GM12891 (cell line): ENCODE measurements around the gene PLA1A.

Experiments used
- PAX5 ChIP-seq: IDR thresholded peaks from 2 replicates; pipeline ENCODE4 v1.6.1; 2011; ENCODE audit warnings: low read length, moderate library complexity, mild to moderate bottlenecking; ENCODE audit not compliant: insufficient read depth, severe bottlenecking
- POLR2A ChIP-seq: IDR thresholded peaks from 2 replicates; pipeline ENCODE4 v1.6.1; 2011; ENCODE audit warnings: low read depth, low read length, control low read depth
- POLR2AphosphoS5 ChIP-seq: IDR thresholded peaks from 2 replicates; pipeline ENCODE4 v1.6.1; 2011; ENCODE audit warnings: low read depth, low read length, control low read depth
- TAF1 ChIP-seq: IDR thresholded peaks from 2 replicates; pipeline ENCODE4 v1.6.1; 2011; ENCODE audit warnings: low read depth, low read length, control low read depth

- TF ChIP-seq POLR2AphosphoS5 (no peak), PAX5 (no peak), POLR2A (no peak), TAF1 (no peak)
These were observed 4.8 kb upstream of the PLA1A start for GRCh38 chr3:119592861-119593260.
